ENCODE data around the gene ACP2. TPM values are rescaled to one million over a fixed set of nuclear protein-coding genes. Genes with fewer than 3 reads are reported as not detected.
A peak's percentile ranks its signal among the peaks of the same experiment; 100 is the strongest.

Gene ACP2
- total and polyA plus RNA-seq, 7 donors: 7.1 to 19.0 (median 16.4) TPM

- Histone ChIP-seq H3K9me3 (no peaks in the 10 kb centered on the region), H3K4me1 (peaks cover 8% of the 10 kb centered on the region), H3K27ac (no peak overlapping the region), H3K36me3 (ENCODE audit: insufficient read depth in 1 of 2, low read depth in 1 of 2) (peaks cover 0 to 8% of the 10 kb centered on the region in 2 donors), H3K27me3 (ENCODE audit: insufficient read depth in 3 of 3, low read length in 2 of 3) (no peaks in the 10 kb centered on the region), H3K4me3 (no peak overlapping the region)
- no peak for TF ChIP-seq CTCF (IDR thresholded peaks at IDR 0.05)
- intact Hi-C loops (cut with DNase I): loop anchor here in 1 of 2 donors (10.0 kb wide), 1 partner anchor 366 kb away; no protein-coding TSS in a partner anchor
- no peak for ATAC-seq
- DNase-seq: peak in 1 of 2 donors; percentile 43
- WGBS, 3 donors: 91 to 93% (median 92%) methylated on average over 19 of the region's 19 CpGs
Observed at GRCh38 chr11:47260366-47260765, 11.8 kb upstream of the ACP2 start.

- WGBS, 3 donors: 44 to 57% (median 46%) methylated on average over 10 of the region's 10 CpGs
- intact Hi-C loops (cut with DNase I): loop anchor here (1.0 to 5.0 kb wide), 3 partner anchors 82 to 98 kb away; partner anchors contain the start of gene ARFGAP2 (in 1 of the 2)
- peaks cover 0 to 8% of the 10 kb centered on the region in 2 donors for H3K36me3 ChIP-seq (ENCODE audit: insufficient read depth in 1 of 2, low read depth in 1 of 2)
- H3K4me3 ChIP-seq: peak overlapping the region; percentile 55
- ATAC-seq (peak; percentile 50 to 62 (median 62)), DNase-seq (peak in 1 of 2 donors; percentile 54)
- no peaks in the 10 kb centered on the region for H3K9me3 ChIP-seq
- TF ChIP-seq CTCF (IDR thresholded peaks at IDR 0.05): peak; percentile 68
- peaks cover 8% of the 10 kb centered on the region for H3K4me1 ChIP-seq
- H3K27me3 ChIP-seq (ENCODE audit: insufficient read depth in 3 of 3, low read length in 2 of 3): no peaks in the 10 kb centered on the region
- peak overlapping the region; percentile 9 for H3K27ac ChIP-seq
Observed at GRCh38 chr11:47259232-47259977, 10.8 kb upstream of the ACP2 start.

GRCh38 chr11:47258317-47258902, 9.8 kb upstream of the ACP2 start:
- DNase-seq (no peak), ATAC-seq (no peak)
- 45 to 58% (median 48%) methylated on average over 11 of the region's 11 CpGs for WGBS, 3 donors
- peak overlapping the region; percentile 55 for H3K4me3 ChIP-seq
- no peak for TF ChIP-seq CTCF (IDR thresholded peaks at IDR 0.05)
- H3K27ac ChIP-seq: peak overlapping the region; percentile 66
- peaks cover 0 to 8% of the 10 kb centered on the region in 2 donors for H3K36me3 ChIP-seq (ENCODE audit: insufficient read depth in 1 of 2, low read depth in 1 of 2)
- intact Hi-C loops (cut with DNase I): loop anchor here (5.0 kb wide), 2 partner anchors 81 to 99 kb away; partner anchors contain the start of gene ARFGAP2 (in 1 of the 2)
- peaks cover 13% of the 10 kb centered on the region for H3K4me1 ChIP-seq
- H3K27me3 ChIP-seq (ENCODE audit: insufficient read depth in 3 of 3, low read length in 2 of 3): no peaks in the 10 kb centered on the region
- H3K9me3 ChIP-seq: no peaks in the 10 kb centered on the region

- intact Hi-C loops (cut with DNase I): loop anchor here (5.0 kb wide), 2 partner anchors 80 to 100 kb away; partner anchors contain the start of gene ARFGAP2 (in 1 of the 2)
- Histone ChIP-seq H3K4me1 (peaks cover 13% of the 10 kb centered on the region), H3K4me3 (peak within 1 kb of the TSS; percentile 55), H3K9me3 (no peaks in the 10 kb centered on the region), H3K27me3 (ENCODE audit: insufficient read depth in 3 of 3, low read length in 2 of 3) (no peaks in the 10 kb centered on the region), H3K27ac (peak within 1 kb of the TSS; percentile 66), H3K36me3 (ENCODE audit: insufficient read depth in 1 of 2, low read depth in 1 of 2) (peaks cover 0 to 8% of the 10 kb centered on the region in 2 donors)
- peak; percentile 50 to 76 (median 62) for ATAC-seq
- TF ChIP-seq CTCF (IDR thresholded peaks at IDR 0.05): peak; percentile 52
- 3 to 7% (median 5%) methylated on average over 11 to 15 of the region's 15 CpGs for WGBS, 3 donors
- peak; percentile 84 to 93 for DNase-seq
Observed at GRCh38 chr11:47257517-47258316, 9.1 kb upstream of the ACP2 start, which contains the start of gene NR1H3. Gene NR1H3 (plus strand): TSS chr11:47257996. CDS start chr11:47259217, 1,221 bp downstream.

Measured in psoas muscle (tissue), 8 donors.